Body of pancreas (tissue), 4 donors: Measurements from ENCODE around the gene PARP3.
"Not testable (repeated sequence)": the region's sequence is repeated elsewhere in the genome, so short reads cannot be mapped to it uniquely, and the experiment has no call there.

Source experiments
- CTCF ChIP-seq, 7 experiments: fragments of 450-650 bp in 4 of 7; fragments of 200-600 bp in 3 of 7; sonication (generic) in 3 of 7; IDR thresholded peaks; one replicate each; pipeline ENCODE4 v1.5.1; 2016 to 2019; ENCODE audit warnings: antibody characterized with exemption in 7 of 7
- POLR2A ChIP-seq, 3 donors: fragments of 450-650 bp; IDR thresholded peaks; one replicate each; pipeline ENCODE4 v1.6.1; 2016; ENCODE audit warnings: antibody characterized with exemption in 3 of 3, mild to moderate bottlenecking in 2 of 3

GRCh38 chr3:51990501-51990971 lies 48.4 kb downstream of the PARP3 start:
- not testable (repeated sequence) for TF ChIP-seq CTCF, POLR2A (IDR thresholded peaks at IDR 0.05)
